ENCODE measurements around the gene OR6S1.
"Not testable (repeated sequence)": the region's sequence is repeated elsewhere in the genome, so short reads cannot be mapped to it uniquely, and the experiment has no call there.

OR6S1 gene

GRCh38 chr14:20675669-20676068 lies 34.2 kb upstream of the OR6S1 start:
- in situ Hi-C loops (cut with MboI; ENCODE audit: low pct_unique_long_range_greater_than_20kb, low sequenced_read_pairs): no loop called here
- no peak for DNase-seq

DNA sequence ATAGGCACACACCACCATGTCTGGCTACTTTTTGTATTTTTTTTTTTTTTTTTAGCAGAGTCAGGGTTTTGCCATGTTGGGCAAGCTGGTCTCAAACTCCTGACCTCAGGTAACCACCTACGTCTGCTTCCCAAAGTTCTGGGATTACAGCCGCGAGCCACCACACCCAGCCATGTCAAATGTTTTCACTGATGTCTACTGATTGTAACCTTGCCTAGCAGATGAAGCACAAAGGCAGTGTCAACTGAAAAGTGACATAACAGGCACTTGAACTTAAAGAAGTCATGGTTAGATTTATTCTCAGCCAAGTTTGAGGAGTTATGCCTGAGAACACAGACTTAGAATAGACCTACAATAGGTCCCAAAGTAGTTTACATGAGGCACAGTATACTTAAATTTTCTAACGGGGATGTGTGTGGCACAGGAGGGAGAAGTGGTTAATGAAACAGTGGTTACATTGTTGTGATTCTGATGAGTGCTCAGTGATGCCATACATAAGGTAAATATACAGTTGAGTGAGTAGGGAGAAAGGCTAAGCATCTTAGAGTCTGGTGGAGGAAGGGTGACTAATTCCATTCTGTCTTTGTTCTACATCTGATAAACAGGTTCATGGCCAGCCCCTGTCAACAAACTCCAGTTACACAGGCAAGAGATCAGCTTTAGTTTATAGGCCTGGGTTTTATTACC lies 30.2 kb upstream of the OR6S1 start:
- in situ Hi-C loops (cut with MboI; ENCODE audit: low pct_unique_long_range_greater_than_20kb, low sequenced_read_pairs): no loop called here
- no peak for DNase-seq

DNA sequence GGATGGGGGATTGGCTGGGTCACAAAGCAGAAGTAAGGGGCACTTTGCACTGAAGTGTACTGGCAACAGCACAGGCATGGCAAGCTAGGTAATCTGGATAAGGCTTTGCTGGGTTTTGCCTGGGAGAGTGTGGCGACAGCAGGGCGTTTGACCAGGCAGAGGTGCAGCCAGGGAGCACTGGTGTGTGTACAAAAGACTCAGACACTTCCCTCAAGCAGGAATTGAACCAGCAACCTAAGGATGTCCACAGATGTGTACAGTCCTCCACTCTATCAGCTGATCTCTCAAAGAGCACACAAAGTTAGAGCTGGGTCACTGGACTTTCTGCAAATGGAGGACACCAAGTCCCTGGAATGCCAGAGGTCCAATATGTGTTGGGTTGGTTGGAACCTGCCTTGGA lies 27.5 kb upstream of the OR6S1 start:
- no peak for DNase-seq
- in situ Hi-C loops (cut with MboI; ENCODE audit: low pct_unique_long_range_greater_than_20kb, low sequenced_read_pairs): no loop called here

DNA sequence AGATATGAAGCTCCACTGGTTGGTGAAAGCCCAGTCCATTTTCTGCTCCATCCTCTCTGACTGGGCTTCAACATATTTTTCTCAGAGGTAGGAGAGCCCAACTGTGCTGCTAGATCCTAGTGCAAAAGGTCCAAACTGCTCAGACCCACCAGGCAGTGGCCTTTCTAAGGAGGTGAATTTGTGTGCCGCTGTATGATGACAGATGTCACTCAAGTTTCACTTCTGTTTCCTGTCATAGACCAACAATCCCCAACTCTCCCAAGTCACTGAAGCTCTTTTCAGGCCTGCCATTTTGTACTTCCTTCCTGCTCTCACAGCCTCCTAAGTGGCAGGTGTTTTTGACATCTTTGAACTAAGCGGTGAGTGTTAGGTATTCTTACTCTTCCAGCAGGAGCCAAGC lies 26.5 kb upstream of the OR6S1 start:
- no peak for DNase-seq
- in situ Hi-C loops (cut with MboI; ENCODE audit: low pct_unique_long_range_greater_than_20kb, low sequenced_read_pairs): no loop called here

- in situ Hi-C loops (cut with MboI; ENCODE audit: low pct_unique_long_range_greater_than_20kb, low sequenced_read_pairs); DNase-seq: not testable (repeated sequence)
These were observed 25.0 kb upstream of the OR6S1 start for GRCh38 chr14:20666400-20666961.

DNA sequence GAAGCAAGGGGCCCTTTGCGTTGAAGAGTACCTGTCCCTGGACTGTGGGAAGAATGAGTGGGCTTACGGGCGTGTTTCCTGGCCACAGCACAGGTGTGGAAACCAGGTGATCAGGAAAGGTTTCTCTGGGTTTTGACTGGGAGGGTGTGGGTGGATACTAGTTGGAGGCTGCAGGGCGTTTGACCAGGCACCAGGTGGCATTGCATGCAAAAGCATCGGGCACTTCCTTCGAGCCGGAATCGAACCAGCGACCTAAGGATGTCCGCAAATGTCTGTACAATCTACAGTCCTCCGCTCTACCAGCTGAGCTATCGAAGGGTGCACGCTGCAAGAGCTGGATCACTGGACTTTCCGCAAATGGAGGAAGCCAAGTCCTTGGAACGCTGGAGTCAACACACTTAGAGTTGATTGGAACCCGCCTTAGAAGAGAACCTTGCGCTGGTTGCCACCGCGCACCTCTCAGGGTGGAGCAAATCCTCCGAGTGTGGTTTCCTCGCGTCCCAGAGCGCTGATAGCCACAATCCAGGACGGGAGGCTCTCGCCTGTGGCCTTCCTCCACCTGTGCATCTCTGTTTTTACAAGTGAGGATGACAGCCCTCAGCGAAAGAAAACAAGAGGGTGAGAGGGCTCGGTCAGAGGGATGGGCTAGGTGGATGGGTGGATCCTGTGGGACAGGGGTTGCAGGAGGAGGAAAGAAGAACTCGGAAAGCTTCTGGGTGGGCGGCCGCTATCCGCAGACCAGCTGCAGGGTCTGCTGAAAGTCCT lies 21.7 kb upstream of the OR6S1 start:
- in situ Hi-C loops (cut with MboI; ENCODE audit: low pct_unique_long_range_greater_than_20kb, low sequenced_read_pairs): no loop called here
- DNase-seq: peak; percentile 91

GRCh38 chr14:20661197-20661596 lies 19.7 kb upstream of the OR6S1 start:
- DNase-seq: no peak
- in situ Hi-C loops (cut with MboI; ENCODE audit: low pct_unique_long_range_greater_than_20kb, low sequenced_read_pairs): no loop called here

- in situ Hi-C loops (cut with MboI; ENCODE audit: low pct_unique_long_range_greater_than_20kb, low sequenced_read_pairs): no loop called here
- DNase-seq: no peak
These were observed 18.4 kb upstream of the OR6S1 start for GRCh38 chr14:20659813-20660395.

- in situ Hi-C loops (cut with MboI; ENCODE audit: low pct_unique_long_range_greater_than_20kb, low sequenced_read_pairs): no loop called here
- DNase-seq: no peak
These were observed 17.8 kb upstream of the OR6S1 start for GRCh38 chr14:20659336-20659735.

- no peak for DNase-seq
- in situ Hi-C loops (cut with MboI; ENCODE audit: low pct_unique_long_range_greater_than_20kb, low sequenced_read_pairs): no loop called here
These were observed 16.8 kb upstream of the OR6S1 start for GRCh38 chr14:20658246-20658645.

GRCh38 chr14:20657216-20658211 lies 16.0 kb upstream of the OR6S1 start:
- in situ Hi-C loops (cut with MboI; ENCODE audit: low pct_unique_long_range_greater_than_20kb, low sequenced_read_pairs): no loop called here
- no peak for DNase-seq

DNA sequence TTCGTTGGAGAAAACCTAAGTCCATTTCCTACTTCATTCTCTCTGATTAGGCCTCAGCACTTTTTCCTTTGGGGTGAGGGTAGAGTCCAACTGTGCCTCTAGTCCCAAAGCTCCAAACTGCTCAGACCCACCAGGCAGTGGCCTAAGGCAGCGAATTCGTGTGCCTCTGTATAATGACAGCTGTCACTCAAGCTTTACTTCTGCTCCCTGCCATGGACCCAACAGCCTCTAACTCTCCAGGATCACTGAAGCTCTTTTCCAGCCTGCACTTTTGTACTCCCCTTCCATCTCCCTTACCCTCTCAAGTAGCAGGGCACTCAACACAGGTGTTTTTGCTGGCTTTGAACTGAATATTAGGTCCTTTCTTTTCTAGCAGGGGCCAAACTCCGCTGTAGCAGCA lies 14.8 kb upstream of the OR6S1 start:
- no peak for DNase-seq
- in situ Hi-C loops (cut with MboI; ENCODE audit: low pct_unique_long_range_greater_than_20kb, low sequenced_read_pairs): no loop called here

GRCh38 chr14:20655851-20656250 lies 14.4 kb upstream of the OR6S1 start:
- in situ Hi-C loops (cut with MboI; ENCODE audit: low pct_unique_long_range_greater_than_20kb, low sequenced_read_pairs): no loop called here
- no peak for DNase-seq

DNA sequence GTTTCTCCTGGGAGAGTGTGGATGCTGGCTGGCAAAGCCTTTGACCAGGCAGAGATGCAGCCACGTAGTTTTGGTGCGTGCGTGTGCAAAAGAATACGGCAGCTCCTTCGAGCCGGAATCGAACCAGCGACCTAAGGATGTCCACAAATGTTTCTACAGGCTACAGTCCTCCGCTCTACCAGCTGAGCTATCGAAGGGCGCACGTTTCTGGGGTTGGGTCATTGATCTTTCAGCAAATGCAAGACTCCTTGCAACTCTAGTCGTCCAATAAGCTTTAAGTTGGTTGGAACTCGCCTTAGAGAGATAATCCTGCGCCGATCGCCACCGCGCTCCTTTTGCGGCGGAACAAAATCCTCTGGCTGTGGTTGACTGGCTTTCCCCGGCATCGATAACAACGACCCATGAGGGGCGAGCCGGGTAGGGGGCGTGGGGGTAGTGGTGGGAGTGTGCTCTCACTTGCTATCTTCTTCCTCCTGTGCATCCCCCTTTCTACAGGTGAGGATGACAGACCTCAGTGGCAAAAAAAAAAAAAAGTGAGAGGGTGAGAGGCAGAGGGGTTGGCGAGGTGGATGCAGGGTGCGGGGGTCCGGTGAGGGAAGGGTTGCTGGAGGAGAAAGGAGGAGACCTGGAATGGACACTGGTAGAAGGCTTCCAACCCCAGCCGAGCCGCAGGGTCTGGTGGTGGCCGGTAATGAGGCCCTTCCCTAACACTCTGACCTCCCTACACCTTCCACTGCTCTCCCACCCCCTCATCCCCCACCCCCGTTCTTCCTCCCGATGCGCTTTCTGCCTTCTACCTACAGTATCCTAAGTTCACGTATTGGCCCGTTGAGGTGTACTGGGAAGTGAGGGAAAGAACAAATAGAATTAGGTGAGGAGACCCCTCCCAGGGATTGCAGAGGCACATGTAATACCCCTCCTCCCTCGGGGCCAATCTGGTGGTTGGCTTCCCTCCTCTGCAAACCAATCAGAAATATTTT lies 11.8 kb upstream of the OR6S1 start:
- in situ Hi-C loops (cut with MboI; ENCODE audit: low pct_unique_long_range_greater_than_20kb, low sequenced_read_pairs): no loop called here

DNA sequence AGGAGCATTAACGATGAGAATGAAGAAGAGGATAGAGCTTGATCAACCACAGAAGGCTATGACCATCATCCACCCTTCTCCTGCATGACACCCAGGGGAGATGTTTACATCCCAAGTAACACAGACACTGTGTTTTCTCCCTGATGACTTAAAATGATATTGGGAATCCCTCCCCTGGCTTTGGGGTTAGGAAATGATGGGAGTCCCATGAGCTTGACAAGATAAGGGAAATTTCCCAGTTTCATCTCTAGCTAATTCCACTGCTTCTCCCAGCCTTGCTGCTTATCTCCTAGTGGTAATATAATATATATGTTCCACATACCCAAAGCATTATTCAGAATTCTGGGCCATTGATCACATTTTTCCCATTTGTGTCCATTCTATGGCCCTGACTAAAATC lies 4.0 kb upstream of the OR6S1 start:
- in situ Hi-C loops (cut with MboI; ENCODE audit: low pct_unique_long_range_greater_than_20kb, low sequenced_read_pairs): no loop called here
- DNase-seq: no peak

More for the DNA sequence above, 11.8 kb upstream of the OR6S1 start:
- peak; percentile 80 for DNase-seq

- DNase-seq: no peak
- in situ Hi-C loops (cut with MboI; ENCODE audit: low pct_unique_long_range_greater_than_20kb, low sequenced_read_pairs): no loop called here
These were observed 3.0 kb upstream of the OR6S1 start for GRCh38 chr14:20644520-20644919.

DNA sequence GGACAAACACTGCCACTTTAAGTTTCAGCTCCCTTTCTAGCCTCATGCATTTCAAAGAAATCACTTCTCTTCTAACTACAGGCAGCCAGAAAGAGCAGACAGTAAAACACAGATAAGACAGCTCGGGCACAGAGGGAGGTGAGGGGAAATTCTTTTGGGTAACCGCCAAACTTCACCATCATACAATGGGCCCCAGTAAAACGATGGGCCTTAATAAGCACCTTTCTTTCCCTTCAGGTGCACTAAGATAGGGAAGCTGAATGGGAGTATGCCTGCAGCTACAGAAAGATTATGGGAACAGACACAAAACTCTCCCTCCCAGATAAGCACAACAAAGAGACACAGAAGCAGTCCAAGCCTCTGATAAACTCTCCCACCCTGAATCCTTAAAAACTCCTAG lies 1.3 kb upstream of the OR6S1 start:
- in situ Hi-C loops (cut with MboI; ENCODE audit: low pct_unique_long_range_greater_than_20kb, low sequenced_read_pairs); DNase-seq: not testable (repeated sequence)

- in situ Hi-C loops (cut with MboI; ENCODE audit: low pct_unique_long_range_greater_than_20kb, low sequenced_read_pairs): no loop called here
- no peak for DNase-seq
These were observed 691 bp upstream of the OR6S1 start for GRCh38 chr14:20642182-20642581.
